SK-N-SH (cell line): Measurements from ENCODE around the gene SMPD2. TPM values are rescaled to one million over a fixed set of nuclear protein-coding genes. Genes with fewer than 3 reads are reported as not detected.

Experiments
- CTCF ChIA-PET: fragments of 300-600, 350-600 bp; formaldehyde crosslinking; extraction: SDS; loops from one replicate; lab custom pipeline; 2021; lab: Yijun Ruan, JAX
- POLR2A ChIA-PET: fragments of 350-600 bp; sonication (Branson Sonifier 250); formaldehyde crosslinking; extraction: SDS; loops from one replicate; lab custom pipeline; 2020; ENCODE audit warnings: antibody characterized with exemption, inconsistent platforms; lab: Yijun Ruan, JAX
- DNase-seq: peaks from one replicate; pipeline ENCODE4 v3.0.0; 2012
- H2AFZ ChIP-seq: fragments of 200-600 bp; sonication (generic); 2 replicates; pipeline ENCODE4 v1.8.1; 2016; ENCODE audit warnings: antibody characterized with exemption, mild to moderate bottlenecking, low read depth
- H3F3A ChIP-seq: fragments of 200-600 bp; sonication (generic); replicated peaks from 2 replicates; pipeline ENCODE3; 2016; ENCODE audit warnings: antibody characterized with exemption, mild to moderate bottlenecking; ENCODE audit not compliant: insufficient read depth
- H3K27ac ChIP-seq, 2 experiments: fragments of 200-500 bp in 1 of 2; fragments of 200-600 bp in 1 of 2; sonication (Bioruptor generic) in 1 of 2; sonication (generic), shearing (Covaris generic) in 1 of 2; 2 replicates each; pipeline versions ENCODE4 v1.5.1 to v1.6.1; 2014 to 2016; ENCODE audit warnings: low read depth in 2 of 2, inconsistent platforms in 1 of 2, low read length in 1 of 2, mild to moderate bottlenecking in 1 of 2, mixed read lengths in 1 of 2
- H3K27me3 ChIP-seq: fragments of 200-600 bp; sonication (generic), shearing (Covaris generic); 2 replicates; pipeline ENCODE4 v1.6.1; 2016; ENCODE audit warnings: mixed run types; ENCODE audit not compliant: insufficient read depth
- H3K36me3 ChIP-seq, 2 experiments: fragments of 200-500 bp in 1 of 2; fragments of 200-600 bp in 1 of 2; sonication (Bioruptor generic) in 1 of 2; sonication (generic) in 1 of 2; replicated peaks in 1 of 2; 2 replicates each; pipeline versions ENCODE3 to v1.5.1; 2014 to 2016; ENCODE audit warnings: low read length in 1 of 2, mild to moderate bottlenecking in 1 of 2; ENCODE audit not compliant: insufficient read depth in 2 of 2, control insufficient read depth in 1 of 2
- H3K4me1 ChIP-seq, 2 experiments: fragments of 200-500 bp in 1 of 2; fragments of 200-600 bp in 1 of 2; sonication (Bioruptor generic) in 1 of 2; sonication (generic), shearing (Covaris generic) in 1 of 2; 2 replicates each; pipeline versions ENCODE4 v1.5.1 to v1.6.1; 2014 to 2016; ENCODE audit warnings: low read depth in 1 of 2, low read length in 1 of 2, mixed run types in 1 of 2; ENCODE audit not compliant: insufficient read depth in 2 of 2, control insufficient read depth in 1 of 2
- H3K4me2 ChIP-seq: fragments of 200-600 bp; sonication (generic), shearing (Covaris generic); 2 replicates; pipeline ENCODE4 v1.6.1; 2017; ENCODE audit warnings: mixed run types
- H3K4me3 ChIP-seq, 2 experiments: fragments of 200-500 bp in 1 of 2; fragments of 200-600 bp in 1 of 2; sonication (Bioruptor generic) in 1 of 2; sonication (generic), shearing (Covaris generic) in 1 of 2; 2 replicates each; pipeline versions ENCODE4 v1.5.1 to v1.8.1; 2014 to 2016; ENCODE audit warnings: low read depth in 2 of 2, inconsistent platforms in 1 of 2, low read length in 1 of 2, mild to moderate bottlenecking in 1 of 2, mixed read lengths in 1 of 2, moderate library complexity in 1 of 2
- H3K79me2 ChIP-seq: fragments of 200-600 bp; sonication (generic); 2 replicates; pipeline ENCODE4 v1.8.1; 2017; ENCODE audit warnings: mild to moderate bottlenecking; ENCODE audit not compliant: insufficient read depth
- H3K9ac ChIP-seq: fragments of 200-600 bp; sonication (generic); 2 replicates; pipeline ENCODE4 v1.6.1; 2017; ENCODE audit warnings: mixed run types
- H3K9me2 ChIP-seq: fragments of 200-600 bp; sonication (generic); 2 replicates; pipeline ENCODE4 v1.6.1; 2017; ENCODE audit warnings: mixed run types
- H3K9me3 ChIP-seq: fragments of 200-600 bp; sonication (generic); 2 replicates; pipeline ENCODE4 v1.6.1; 2017; ENCODE audit warnings: mixed run types, mild to moderate bottlenecking, moderate library complexity
- H4K20me1 ChIP-seq: fragments of 200-600 bp; sonication (generic); 2 replicates; pipeline ENCODE4 v1.6.1; 2017; ENCODE audit warnings: mild to moderate bottlenecking, mixed run types; ENCODE audit not compliant: insufficient read depth
- CTCF ChIP-seq: fragments of 200-600 bp; sonication (generic); IDR thresholded peaks from 2 replicates; pipeline ENCODE4 v1.6.1; 2017; ENCODE audit warnings: antibody characterized with exemption, mild to moderate bottlenecking, moderate library complexity
- GABPA ChIP-seq: IDR thresholded peaks from 2 replicates; pipeline ENCODE4 v1.4.0; 2012; ENCODE audit warnings: low read depth, mild to moderate bottlenecking
- IRF3 ChIP-seq: fragments of 150-350 bp; IDR thresholded peaks from 2 replicates; pipeline ENCODE4 v1.6.1; 2016; ENCODE audit warnings: mild to moderate bottlenecking, low read depth, low read length
- POLR2AphosphoS5 ChIP-seq: IDR thresholded peaks from 2 replicates; pipeline ENCODE4 v1.6.1; 2012; ENCODE audit warnings: low read depth, low read length
- TCF12 ChIP-seq: IDR thresholded peaks from 2 replicates; pipeline ENCODE4 v1.4.0; 2012
- ZBTB33 ChIP-seq: IDR thresholded peaks from 2 replicates; pipeline ENCODE4 v1.4.0; 2012; ENCODE audit warnings: low read depth, borderline replicate concordance
- WGBS: methylation state at CpG from one replicate; pipeline ENCODE4 v1.1.6; 2017; ENCODE audit warnings: low lambda C conversion rate; 5-methylcytosine and 5-hydroxymethylcytosine counted together
- polyA plus RNA-seq, 3 experiments: library from polyadenylated mRNA; depleted of rRNA; stranded (reverse); fragments of >200 nt; gene quantifications; 2 replicates each; pipeline ENCODE4 v1.2.3, GENCODE V29; 2012

Gene SMPD2
- polyA plus RNA-seq, 1 of the 3 experiments (the other 2 are of a cell fraction), result 9.7 TPM

- no peak for DNase-seq
- peaks cover 4% of the 10 kb centered on the region for H3F3A ChIP-seq
- POLR2A ChIA-PET, result no interaction called here
Measured at GRCh38 chr6:109480993-109481480, 40.5 kb downstream of the SMPD2 start.

More at GRCh38 chr6:109480993-109481480, 40.5 kb downstream of the SMPD2 start:
- peak overlapping the region; percentile 76 for H3K4me2 ChIP-seq
- no peaks in the 10 kb centered on the region for H3K27me3 ChIP-seq
- H3K4me3 ChIP-seq, result no peak overlapping the region; a peak in 1 of 4 replicates
- H3K9ac ChIP-seq, result no peak overlapping the region
- no peaks in the 10 kb centered on the region for H3K9me3 ChIP-seq
- TF ChIP-seq IRF3 (no peak), TCF12 (no peak), GABPA (no peak), POLR2AphosphoS5 (no peak), CTCF (no peak), ZBTB33 (no peak)
- CTCF ChIA-PET, result interaction anchor here (0.7 to 1.0 kb wide), 2 partner anchors 26 to 98 kb away, joined by 3 read pairs; partner anchors contain the start of gene MICAL1
- peaks cover 12 to 14% of the 10 kb centered on the region in 2 experiments; a peak in 3 of 4 replicates for H3K4me1 ChIP-seq
- peaks cover 20 to 26% of the 10 kb centered on the region in 2 experiments for H3K36me3 ChIP-seq
- H2AFZ ChIP-seq, result no peak overlapping the region
- no peaks in the 10 kb centered on the region for H3K9me2 ChIP-seq
- peaks cover 12% of the 10 kb centered on the region; the same call in 1 of the 2 replicates for H4K20me1 ChIP-seq
- no peak overlapping the region for H3K27ac ChIP-seq
- peaks cover 61% of the 10 kb centered on the region for H3K79me2 ChIP-seq
- WGBS, result 100% methylated on average over 7 of the region's 7 CpGs
